GM12873 (cell line): ENCODE measurements around the gene MISP3.

Experiments used
- CTCF ChIP-seq: IDR thresholded peaks from 2 replicates; pipeline ENCODE4 v1.5.1; 2012; ENCODE audit warnings: low read depth, mild to moderate bottlenecking, moderate library complexity, low read length, control low read depth; ENCODE audit not compliant: insufficient read depth; ENCODE audit errors: missing control alignments

Gene MISP3

DNA sequence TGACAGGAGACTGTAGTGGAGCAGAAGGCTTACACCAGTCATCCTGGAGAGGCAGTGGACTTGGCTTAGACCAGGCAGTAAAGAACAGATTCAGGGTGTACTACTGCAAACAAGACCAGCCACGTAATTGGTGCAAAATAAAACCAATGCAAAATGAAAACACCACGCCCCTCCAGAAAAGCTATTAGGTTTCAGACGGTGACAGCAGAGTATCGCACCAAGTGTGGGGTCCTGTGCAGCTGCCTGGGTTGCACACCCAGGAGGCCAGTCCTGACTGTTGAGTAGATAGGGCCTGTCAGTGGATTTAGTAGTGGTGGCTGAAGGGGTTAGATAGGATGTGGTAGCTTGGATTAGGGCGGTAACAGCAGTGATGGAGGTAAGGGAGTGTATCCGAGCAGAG is 50.3 kb downstream of the MISP3 start:
- TF ChIP-seq CTCF, result no peak
